SU-DHL-6 (cell line): ENCODE measurements around the gene CD244.

ENCODE experiments used
- EZH2phosphoT487 ChIP-seq: fragments of 200-600 bp; sonication (generic), shearing (Covaris generic); conservative IDR thresholded peaks from 2 replicates; pipeline ENCODE4 v1.6.1; 2018; ENCODE audit warnings: mild to moderate bottlenecking, antibody characterized with exemption, low read length, moderate library complexity, mixed read lengths
- TF ChIP-seq, protein P1 (sequence below): fragments of 200-600 bp; sonication (generic); IDR thresholded peaks from one replicate; pipeline ENCODE4 v1.5.1; 2017; ENCODE audit warnings: antibody characterized with exemption, mild to moderate bottlenecking, low read length, moderate library complexity; ENCODE audit not compliant: insufficient read depth, poor library complexity, severe bottlenecking

DNA sequence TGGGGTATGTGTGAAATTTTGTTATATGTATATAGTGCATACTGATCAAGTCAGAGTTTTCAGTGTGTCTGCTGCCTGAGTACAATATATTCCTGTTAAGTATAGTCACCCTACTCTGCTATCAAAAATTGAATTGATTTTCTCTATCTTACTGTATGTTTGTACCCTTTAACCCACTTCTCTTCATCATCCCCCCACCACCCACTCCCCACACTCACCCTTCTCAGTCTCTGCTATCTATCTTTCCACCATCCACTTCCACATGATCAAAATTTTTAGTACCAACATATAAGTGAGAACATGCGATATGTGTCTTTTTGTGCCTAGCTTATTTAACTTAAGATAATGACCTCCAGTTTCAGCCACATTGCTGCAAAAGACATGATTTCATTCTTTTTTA is 62.5 kb downstream of the CD244 start:
- TF ChIP-seq, protein P1, sequence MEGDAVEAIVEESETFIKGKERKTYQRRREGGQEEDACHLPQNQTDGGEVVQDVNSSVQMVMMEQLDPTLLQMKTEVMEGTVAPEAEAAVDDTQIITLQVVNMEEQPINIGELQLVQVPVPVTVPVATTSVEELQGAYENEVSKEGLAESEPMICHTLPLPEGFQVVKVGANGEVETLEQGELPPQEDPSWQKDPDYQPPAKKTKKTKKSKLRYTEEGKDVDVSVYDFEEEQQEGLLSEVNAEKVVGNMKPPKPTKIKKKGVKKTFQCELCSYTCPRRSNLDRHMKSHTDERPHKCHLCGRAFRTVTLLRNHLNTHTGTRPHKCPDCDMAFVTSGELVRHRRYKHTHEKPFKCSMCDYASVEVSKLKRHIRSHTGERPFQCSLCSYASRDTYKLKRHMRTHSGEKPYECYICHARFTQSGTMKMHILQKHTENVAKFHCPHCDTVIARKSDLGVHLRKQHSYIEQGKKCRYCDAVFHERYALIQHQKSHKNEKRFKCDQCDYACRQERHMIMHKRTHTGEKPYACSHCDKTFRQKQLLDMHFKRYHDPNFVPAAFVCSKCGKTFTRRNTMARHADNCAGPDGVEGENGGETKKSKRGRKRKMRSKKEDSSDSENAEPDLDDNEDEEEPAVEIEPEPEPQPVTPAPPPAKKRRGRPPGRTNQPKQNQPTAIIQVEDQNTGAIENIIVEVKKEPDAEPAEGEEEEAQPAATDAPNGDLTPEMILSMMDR, result no peak
- TF ChIP-seq EZH2phosphoT487, result no peak
